Activated CD8-positive, alpha-beta T cell treated with anti-CD3 and anti-CD28 coated beads for 36 hours (primary cell): ENCODE data around the gene SERPINH1. TPM values are rescaled to one million over a fixed set of nuclear protein-coding genes. Genes with fewer than 3 reads are reported as not detected.
A peak's percentile ranks its signal among the peaks of the same experiment; 100 is the strongest.

Experiments used
- ATAC-seq: fragments of 200-7000 bp; cut with Tn5 transposase; one replicate; pipeline ENCODE4 v1.10.0; 2021; ENCODE audit warnings: mild to moderate bottlenecking, moderate library complexity
- CTCF ChIA-PET: fragments of 350-600 bp; sonication (Branson Sonifier 250); formaldehyde crosslinking; loops from one replicate; lab custom pipeline; 2021; ENCODE audit warnings: antibody characterized with exemption; lab: Charles Lee
- POLR2A ChIA-PET: fragments of 350-600 bp; sonication (Branson Sonifier 250); formaldehyde crosslinking; loops from one replicate; lab custom pipeline; 2021; ENCODE audit warnings: antibody characterized with exemption; lab: Charles Lee
- DNase-seq: peaks from one replicate; pipeline ENCODE4 v3.0.0-alpha.2; 2020
- H3K27ac Mint-ChIP-seq: one replicate; pipeline ENCODE4 v1.8.0; 2021; ENCODE audit warnings: mild to moderate bottlenecking, mixed read lengths
- H3K27me3 Mint-ChIP-seq: one replicate; pipeline ENCODE4 v1.8.0; 2021; ENCODE audit warnings: mixed read lengths
- H3K36me3 Mint-ChIP-seq: one replicate; pipeline ENCODE4 v1.8.0; 2021; ENCODE audit warnings: low read depth, mixed read lengths
- H3K4me1 Mint-ChIP-seq: one replicate; pipeline ENCODE4 v1.8.0; 2021; ENCODE audit warnings: low read depth, mixed read lengths
- H3K4me3 Mint-ChIP-seq: one replicate; pipeline ENCODE4 v1.8.0; 2021; ENCODE audit warnings: mild to moderate bottlenecking, moderate library complexity, mixed read lengths
- H3K9me3 Mint-ChIP-seq: one replicate; pipeline ENCODE4 v1.8.0; 2021; ENCODE audit warnings: mixed read lengths
- intact Hi-C: fragments of 100-400 bp; cut with micrococcal nuclease; formaldehyde crosslinking; loops from one replicate; pipeline ENCODE4 v1.10.0; 2022
- total RNA-seq, 2 experiments: library from RNA; stranded (reverse); gene quantifications; one replicate each; pipeline ENCODE4 v1.2.3, GENCODE V29; 2021
- TF ChIP-seq, protein P1 (sequence below): fragments of 200-600 bp; IDR thresholded peaks from one replicate; pipeline ENCODE4 v1.8.0; 2022; ENCODE audit warnings: antibody characterized with exemption, mild to moderate bottlenecking

SERPINH1 gene
- total RNA-seq, 2 experiments from 2014 or later = 15.7 to 17.7 TPM

DNA sequence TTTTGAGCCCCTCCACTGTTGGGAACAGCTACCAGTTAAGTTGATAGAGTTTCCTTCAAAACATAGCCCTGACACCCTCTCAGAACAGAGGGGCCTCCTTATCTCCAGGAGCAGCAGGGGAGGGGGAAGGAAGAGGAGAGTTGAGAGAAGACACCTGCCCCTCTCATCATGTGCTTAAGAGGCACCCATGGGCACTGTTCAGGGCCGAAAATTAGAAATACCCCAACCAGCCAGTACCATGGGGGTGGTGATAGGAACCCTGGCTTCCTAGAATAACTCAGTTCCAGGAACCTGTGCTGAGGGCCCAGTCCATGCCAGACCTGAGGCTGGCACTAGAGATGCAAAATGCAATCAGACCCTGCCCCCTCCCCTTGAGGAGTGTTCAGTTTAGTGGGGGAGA lies 27.0 kb upstream of the SERPINH1 start:
- intact Hi-C loops = loop anchor here (10.0 kb wide), 1 partner anchor 260 kb away; no protein-coding TSS in a partner anchor
- Mint-ChIP-seq H3K27me3 (peaks cover 3% of the 10 kb centered on the region), H3K27ac (no peak overlapping the region), H3K9me3 (no peaks in the 10 kb centered on the region), H3K4me3 (no peak overlapping the region), H3K36me3 (no peaks in the 10 kb centered on the region), H3K4me1 (peaks cover 41% of the 10 kb centered on the region)
- TF ChIP-seq, protein P1, sequence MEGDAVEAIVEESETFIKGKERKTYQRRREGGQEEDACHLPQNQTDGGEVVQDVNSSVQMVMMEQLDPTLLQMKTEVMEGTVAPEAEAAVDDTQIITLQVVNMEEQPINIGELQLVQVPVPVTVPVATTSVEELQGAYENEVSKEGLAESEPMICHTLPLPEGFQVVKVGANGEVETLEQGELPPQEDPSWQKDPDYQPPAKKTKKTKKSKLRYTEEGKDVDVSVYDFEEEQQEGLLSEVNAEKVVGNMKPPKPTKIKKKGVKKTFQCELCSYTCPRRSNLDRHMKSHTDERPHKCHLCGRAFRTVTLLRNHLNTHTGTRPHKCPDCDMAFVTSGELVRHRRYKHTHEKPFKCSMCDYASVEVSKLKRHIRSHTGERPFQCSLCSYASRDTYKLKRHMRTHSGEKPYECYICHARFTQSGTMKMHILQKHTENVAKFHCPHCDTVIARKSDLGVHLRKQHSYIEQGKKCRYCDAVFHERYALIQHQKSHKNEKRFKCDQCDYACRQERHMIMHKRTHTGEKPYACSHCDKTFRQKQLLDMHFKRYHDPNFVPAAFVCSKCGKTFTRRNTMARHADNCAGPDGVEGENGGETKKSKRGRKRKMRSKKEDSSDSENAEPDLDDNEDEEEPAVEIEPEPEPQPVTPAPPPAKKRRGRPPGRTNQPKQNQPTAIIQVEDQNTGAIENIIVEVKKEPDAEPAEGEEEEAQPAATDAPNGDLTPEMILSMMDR = no peak
- ChIA-PET POLR2A (interaction anchor here (0.7 kb wide), 1 partner anchor 92 kb away, joined by 3 read pairs; no protein-coding TSS in a partner anchor), CTCF (interaction anchor here (1.0 to 8.3 kb wide), 6 partner anchors 10 to 286 kb away, joined by 3 to 130 read pairs (median 9); no protein-coding TSS in a partner anchor)
- DNase-seq (no peak), ATAC-seq (no peak)

GRCh38 chr11:75536786-75537641 lies 25.0 kb upstream of the SERPINH1 start:
- intact Hi-C loops = loop anchor here (10.0 kb wide), 1 partner anchor 262 kb away; no protein-coding TSS in a partner anchor
- Mint-ChIP-seq H3K27me3 (peaks cover 3% of the 10 kb centered on the region), H3K9me3 (no peaks in the 10 kb centered on the region), H3K4me1 (peaks cover 37% of the 10 kb centered on the region), H3K4me3 (no peak overlapping the region), H3K27ac (no peak overlapping the region), H3K36me3 (no peaks in the 10 kb centered on the region)
- TF ChIP-seq, protein P1 = no peak
- ChIA-PET CTCF (interaction anchor here (1.0 to 1.5 kb wide), 2 partner anchors 29 to 92 kb away, joined by 3 to 4 read pairs; no protein-coding TSS in a partner anchor), POLR2A (interaction anchor here (0.5 to 1.1 kb wide), 3 partner anchors 13 to 71 kb away, joined by 3 to 4 read pairs (median 3); no protein-coding TSS in a partner anchor)
- peak; percentile 89 for ATAC-seq
- DNase-seq = peak; percentile 80

GRCh38 chr11:75537740-75538139 lies 24.3 kb upstream of the SERPINH1 start:
- ChIA-PET POLR2A (interaction anchor here (1.0 to 1.1 kb wide), 2 partner anchors 12 to 28 kb away, joined by 3 to 4 read pairs; no protein-coding TSS in a partner anchor), CTCF (interaction anchor here (1.0 to 1.3 kb wide), 2 partner anchors 11 to 93 kb away, joined by 4 to 5 read pairs; no protein-coding TSS in a partner anchor)
- Mint-ChIP-seq H3K36me3 (no peaks in the 10 kb centered on the region), H3K9me3 (no peaks in the 10 kb centered on the region), H3K27ac (no peak overlapping the region), H3K4me1 (peaks cover 33% of the 10 kb centered on the region), H3K4me3 (no peak overlapping the region), H3K27me3 (peaks cover 3% of the 10 kb centered on the region)
- intact Hi-C loops = loop anchor here (10.0 kb wide), 1 partner anchor 263 kb away; no protein-coding TSS in a partner anchor
- TF ChIP-seq, protein P1 = no peak
- ATAC-seq (no peak), DNase-seq (no peak)

DNA sequence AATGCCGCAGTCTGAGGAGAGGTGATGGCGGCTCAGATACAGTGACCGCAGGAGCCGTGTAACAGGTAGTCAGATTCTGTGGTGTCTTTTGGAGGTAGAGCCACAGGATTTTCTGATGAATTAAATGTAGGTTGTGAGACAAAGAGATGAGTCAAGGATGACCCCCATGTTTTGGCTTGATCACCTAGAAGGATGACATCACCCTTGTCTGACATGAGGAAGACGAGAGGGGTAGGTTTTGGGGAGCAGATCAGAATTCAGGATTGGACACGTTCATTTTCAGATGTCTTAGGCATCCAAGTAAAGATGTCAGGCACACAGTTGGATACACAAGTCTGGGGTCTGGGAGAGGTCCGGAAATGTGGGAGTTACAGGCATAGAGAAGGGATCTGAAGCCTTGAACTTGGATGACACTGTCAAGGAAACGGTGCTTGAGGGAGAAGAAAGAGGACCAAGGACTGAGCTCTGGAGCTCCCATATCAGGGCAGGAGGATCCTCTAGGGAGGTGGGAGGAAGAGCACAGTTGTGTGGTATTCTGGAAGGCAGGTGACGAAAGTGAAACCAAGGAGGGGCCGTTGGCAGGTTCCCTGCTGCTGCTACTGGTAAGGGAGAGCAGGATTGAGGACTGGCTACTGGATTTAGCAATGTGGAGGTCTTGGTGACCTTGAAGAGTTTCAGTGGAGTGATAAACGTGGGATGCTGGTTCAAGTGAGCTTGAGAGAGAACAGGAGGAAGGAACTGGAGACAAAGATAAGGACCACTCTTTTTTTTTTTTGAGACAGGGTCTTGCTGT lies 23.7 kb upstream of the SERPINH1 start:
- Mint-ChIP-seq H3K27me3 (peaks cover 3% of the 10 kb centered on the region), H3K4me3 (no peak overlapping the region), H3K9me3 (no peaks in the 10 kb centered on the region), H3K36me3 (no peaks in the 10 kb centered on the region), H3K27ac (no peak overlapping the region), H3K4me1 (peaks cover 33% of the 10 kb centered on the region)
- TF ChIP-seq, protein P1 = no peak
- ATAC-seq = no peak
- no peak for DNase-seq
- ChIA-PET POLR2A (no interaction called here), CTCF (interaction anchor here (1.0 to 1.3 kb wide), 3 partner anchors 10 to 94 kb away, joined by 3 to 5 read pairs (median 5); no protein-coding TSS in a partner anchor)
- intact Hi-C loops = loop anchor here (10.0 kb wide), 1 partner anchor 264 kb away; no protein-coding TSS in a partner anchor
